CD4-positive, alpha-beta T cell treated with Interleukin-6 at 100 ng/mL for 8 hours (primary cell): ENCODE measurements around the gene CCNC.

Source experiments
- DNase-seq: peaks from one replicate; pipeline ENCODE4 v3.0.0-alpha.2; 2020; ENCODE audit warnings: mixed read lengths, low spot score

Gene CCNC

DNA sequence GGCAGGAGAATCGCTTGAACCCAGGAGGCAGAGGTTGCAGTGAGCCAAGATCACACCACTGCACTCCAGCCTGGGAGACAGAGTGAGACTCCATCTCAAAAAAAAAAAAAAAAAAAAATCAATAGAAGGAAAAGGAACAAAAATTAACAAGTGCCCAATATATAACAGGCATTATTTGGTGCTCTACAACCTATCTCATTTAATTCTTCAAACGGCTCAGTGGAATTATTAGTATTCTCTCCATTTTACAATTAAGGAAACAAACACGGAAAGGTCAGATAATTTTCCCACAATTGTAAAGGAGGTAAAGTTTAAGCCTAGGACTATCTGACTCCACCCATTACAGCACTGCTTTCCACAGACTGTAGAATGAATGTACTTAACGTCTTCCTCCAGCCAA is 19.8 kb downstream of the CCNC start:
- no peak for DNase-seq

- no peak for DNase-seq
These were observed 20.9 kb downstream of the CCNC start for GRCh38 chr6:99547526-99547925.

DNA sequence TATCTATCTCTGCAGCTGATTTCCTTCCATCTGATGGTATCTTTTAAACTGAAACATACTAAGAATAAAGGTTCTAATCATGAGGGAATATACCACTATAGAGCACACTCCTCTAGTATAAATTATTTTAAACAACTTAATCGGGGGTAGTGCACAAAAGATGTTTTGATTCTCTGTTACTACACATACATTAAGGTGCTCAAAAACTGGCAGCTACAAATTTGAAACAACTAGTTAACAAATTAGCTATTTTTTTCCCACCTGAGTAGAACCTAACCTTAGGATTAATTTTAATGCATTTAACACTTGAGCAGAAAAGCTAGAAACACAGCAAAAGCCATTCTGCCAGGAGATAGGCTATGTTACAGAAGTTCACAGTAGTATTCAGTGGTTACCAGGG is 23.0 kb downstream of the CCNC start:
- DNase-seq, result no peak

DNA sequence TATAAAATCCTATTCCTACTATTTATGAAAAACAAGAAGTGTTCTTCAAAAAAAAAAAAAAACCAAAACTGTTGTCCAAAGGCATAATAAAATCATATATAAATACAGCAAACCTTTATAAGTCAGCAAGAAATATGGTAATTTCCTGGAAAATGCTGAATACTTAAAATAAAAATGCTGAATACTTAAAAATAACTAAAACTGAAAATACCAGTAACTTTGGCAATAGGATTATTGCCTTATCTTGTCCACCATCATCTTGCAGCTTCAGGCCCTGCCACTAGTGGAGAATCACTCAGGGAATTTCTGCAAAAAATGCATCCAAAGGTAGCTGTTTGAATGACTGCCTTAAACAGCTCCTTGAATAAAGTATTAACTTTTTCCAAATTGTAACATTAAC is 24.5 kb downstream of the CCNC start:
- DNase-seq, result no peak

DNA sequence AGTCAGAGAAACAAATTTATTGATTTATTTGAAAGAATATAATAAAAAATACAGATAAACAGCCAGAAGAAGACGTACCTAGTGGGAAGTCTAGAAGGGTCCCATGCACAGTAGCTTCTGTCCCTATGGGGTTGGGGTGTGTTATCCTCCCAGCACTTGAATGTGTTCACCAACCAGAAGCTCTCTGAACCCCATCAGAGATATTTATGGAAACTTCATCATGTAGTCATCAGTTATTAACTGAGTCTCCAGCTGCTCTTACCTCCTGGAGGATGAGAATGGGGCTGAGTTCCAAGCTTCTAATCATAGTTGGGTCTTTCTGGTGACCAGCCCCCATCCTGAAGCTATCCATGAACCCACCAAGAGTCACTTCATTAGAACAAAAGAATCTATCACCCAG is 37.8 kb downstream of the CCNC start:
- DNase-seq, result no peak

DNA sequence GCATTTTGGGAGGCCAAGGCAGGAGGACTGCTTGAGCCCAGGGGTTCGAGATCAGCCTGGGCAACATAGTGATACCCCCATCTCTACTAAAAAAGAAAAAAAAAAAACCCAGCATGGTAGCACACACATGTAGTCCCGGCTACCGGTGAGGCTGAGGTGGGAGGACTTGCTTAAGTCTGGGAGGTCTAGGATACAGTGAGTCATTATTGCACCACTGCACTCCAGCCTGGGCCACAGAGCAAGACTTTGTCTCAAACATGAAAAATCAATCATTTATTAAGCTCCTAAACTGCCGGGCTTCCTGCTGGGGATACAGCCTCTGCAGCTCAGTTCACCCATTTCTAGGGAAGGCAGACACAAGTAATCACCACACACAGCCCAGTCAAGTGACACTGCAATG is 45.9 kb downstream of the CCNC start:
- DNase-seq, result no peak

DNA sequence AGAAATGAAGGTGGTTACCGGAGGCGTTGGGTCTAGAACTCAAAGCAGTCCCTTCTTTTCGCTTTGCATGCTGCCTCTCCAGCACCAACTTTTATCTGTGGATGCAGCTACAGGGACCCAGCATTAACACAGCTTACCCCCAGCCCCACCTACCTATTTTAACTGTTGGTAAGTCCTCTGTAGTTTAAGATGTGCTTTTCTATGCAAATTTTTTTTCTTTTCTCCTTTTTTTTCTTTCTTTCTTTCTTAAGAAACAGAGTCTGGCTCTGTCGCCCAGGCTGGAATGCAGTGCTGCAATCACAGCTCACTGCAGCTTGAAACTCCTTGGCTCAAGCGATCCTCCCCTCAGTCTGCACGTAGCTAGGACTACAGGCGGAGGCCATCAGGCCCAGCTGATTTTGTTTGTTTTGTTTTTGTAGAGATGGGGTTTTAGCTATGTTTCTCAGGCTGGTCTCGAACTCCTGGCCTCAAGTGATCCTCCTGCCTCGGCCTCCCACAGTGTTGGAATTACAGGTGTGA is 46.8 kb downstream of the CCNC start:
- no peak for DNase-seq

- DNase-seq, result peak; percentile 69
These were observed 47.4 kb downstream of the CCNC start for GRCh38 chr6:99520855-99521632.

DNA sequence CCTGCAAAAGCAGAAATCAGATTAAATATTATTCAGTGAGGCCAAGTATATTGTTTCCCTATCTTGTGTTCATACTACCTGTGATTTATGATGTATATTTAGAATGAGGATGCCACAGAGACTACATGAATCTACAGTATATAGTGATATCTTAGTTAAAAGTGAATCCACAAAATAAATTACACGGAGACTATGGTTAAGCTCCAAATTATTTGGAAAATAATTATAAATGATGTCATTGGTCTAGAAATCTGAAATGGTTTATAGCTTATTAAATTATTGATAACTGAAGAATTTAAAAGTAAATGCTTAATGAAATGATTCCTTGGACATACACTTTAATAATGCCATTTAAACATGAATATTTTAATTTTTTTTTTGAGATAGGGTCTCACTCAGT is 49.0 kb downstream of the CCNC start:
- DNase-seq, result no peak

DNA sequence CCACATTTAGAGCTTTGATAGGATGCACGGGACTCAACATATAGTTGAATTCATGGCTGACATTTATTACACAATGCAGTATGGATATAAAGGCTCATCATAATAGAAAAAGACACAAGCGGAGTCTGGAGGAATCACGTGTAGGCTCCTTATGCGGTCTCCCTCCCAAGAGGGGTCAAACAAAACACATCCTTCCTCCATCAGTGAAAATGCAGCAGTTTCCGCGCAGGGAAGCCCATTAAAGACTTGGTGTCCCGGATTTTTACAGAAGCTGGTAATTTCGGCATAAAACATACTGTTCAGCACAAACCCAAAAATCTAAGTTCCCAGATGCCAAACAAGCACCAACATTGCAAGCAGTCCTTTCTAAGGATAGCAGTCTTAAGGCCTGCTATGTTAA is 54.4 kb downstream of the CCNC start:
- DNase-seq, result no peak

DNA sequence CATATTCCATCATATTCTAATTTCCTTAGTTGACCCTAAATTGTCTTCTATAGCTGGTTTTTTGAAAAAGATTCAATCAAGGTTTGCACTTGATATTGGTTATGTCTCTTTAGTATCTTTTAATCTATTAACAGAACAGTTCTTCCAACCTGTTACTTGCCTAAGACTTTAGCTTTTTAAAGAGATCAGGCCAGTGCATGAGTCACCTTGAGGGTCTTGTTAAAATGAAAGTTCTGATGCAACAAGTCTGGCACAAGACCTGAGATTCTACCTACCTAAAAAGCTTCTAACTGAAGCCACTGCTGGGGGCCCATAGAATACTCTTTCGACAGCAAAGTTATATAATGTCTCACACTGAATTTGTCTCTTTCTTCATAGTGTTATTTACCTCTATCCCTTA is 56.4 kb downstream of the CCNC start:
- DNase-seq, result no peak

GRCh38 chr6:99507648-99508047 is 60.8 kb downstream of the CCNC start:
- no peak for DNase-seq

GRCh38 chr6:99501762-99502161 is 66.7 kb downstream of the CCNC start:
- DNase-seq, result no peak

GRCh38 chr6:99498421-99498820 is 70.0 kb downstream of the CCNC start:
- no peak for DNase-seq

DNA sequence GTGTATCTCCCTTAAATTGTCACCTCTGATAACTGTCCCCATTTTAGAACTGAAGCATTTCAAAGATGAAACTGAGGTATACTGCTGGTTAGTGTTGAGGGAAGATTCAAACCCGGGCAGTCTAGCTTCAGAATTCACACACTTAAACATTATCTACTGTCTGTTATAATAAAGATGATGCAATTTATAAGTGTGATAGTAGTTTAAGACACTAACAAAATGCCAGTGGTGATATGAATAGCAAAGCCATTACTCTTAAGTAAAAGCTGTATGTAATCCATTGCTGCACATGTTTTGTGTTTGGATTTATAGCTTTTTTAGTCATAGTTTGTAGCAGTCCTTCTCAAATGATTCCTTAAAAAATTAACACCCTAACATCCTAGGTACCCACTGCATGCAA is 73.0 kb downstream of the CCNC start:
- DNase-seq, result no peak
